ENCODE results near the gene MYO9B. TPM values are rescaled to one million over a fixed set of nuclear protein-coding genes. Genes with fewer than 3 reads are reported as not detected.

MYO9B gene
- total and polyA plus RNA-seq, 2 donors (not counting 1 experiment from before 2014, with no cell fraction given) = 32.5 to 52.5 TPM

DNA sequence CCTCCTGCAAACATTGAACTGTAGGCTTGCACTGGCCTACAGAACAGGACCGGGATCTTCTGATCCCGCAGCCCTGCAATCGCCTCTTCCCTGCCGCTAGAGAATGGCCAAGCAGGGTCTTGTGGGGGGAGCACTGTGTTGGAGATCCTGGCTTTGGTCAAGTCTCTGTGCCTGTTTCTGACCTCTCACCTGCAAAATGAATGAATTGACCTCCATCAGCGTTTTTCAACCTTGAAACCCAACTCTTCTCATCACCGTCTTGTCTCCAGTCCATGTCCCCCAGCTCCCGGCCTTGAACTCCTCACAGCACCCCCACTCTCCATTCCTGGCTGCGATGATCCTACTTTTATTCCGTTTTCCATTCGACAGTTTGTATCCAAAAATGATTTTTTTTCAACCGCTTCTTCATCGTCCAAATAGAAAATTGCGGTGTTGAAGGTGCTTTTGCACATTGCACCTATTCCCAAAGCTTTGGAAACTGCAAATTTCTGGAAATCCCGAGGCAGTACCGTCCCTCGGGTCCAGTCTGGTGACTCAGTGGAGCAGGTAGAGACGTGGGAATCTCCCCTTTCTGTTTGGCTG is 2.0 kb downstream of the MYO9B start:
- Histone ChIP-seq H3K79me2 (ENCODE audit: control insufficient read depth, insufficient read depth, low read length) (peaks cover 85% of the 10 kb centered on the region), H3K4me1 (ENCODE audit: control insufficient read depth, extremely low read depth, insufficient read depth, low read length) (peaks cover 31% of the 10 kb centered on the region), H4K20me1 (ENCODE audit: control insufficient read depth, extremely low read depth, insufficient read depth, low read length) (no peaks in the 10 kb centered on the region), H3K27ac (ENCODE audit: insufficient read depth, low read length) (peak overlapping the region; percentile 99), H3K9me3 (ENCODE audit: control insufficient read depth, insufficient read depth, low read depth, low read length) (no peaks in the 10 kb centered on the region), H3K4me3 (replicated peaks in 1 of 4; ENCODE audit: control extremely low read depth in 1 of 4, insufficient read depth in 1 of 4, low read depth in 3 of 4, low read length in 4 of 4) (peak overlapping the region; percentile 67 to 80 (median 79)), H3K4me2 (ENCODE audit: extremely low read depth, insufficient read depth, low read length) (peak overlapping the region; percentile 71), H3K27me3 (ENCODE audit: control insufficient read depth, insufficient read depth, low read length) (no peaks in the 10 kb centered on the region), H3K9ac (ENCODE audit: insufficient read depth, low read length) (peak overlapping the region; percentile 21), H3K36me3 (ENCODE audit: control insufficient read depth, insufficient read depth, low read length) (no peaks in the 10 kb centered on the region), H2AFZ (ENCODE audit: low read length) (no peak overlapping the region)
- no peak for DNase-seq (ENCODE audit: low read depth in 2 of 2)
- TF ChIP-seq EZH2 (IDR thresholded peaks at IDR 0.05; ENCODE audit: low read length, missing control alignments) = no peak
- TF ChIP-seq, protein P1, sequence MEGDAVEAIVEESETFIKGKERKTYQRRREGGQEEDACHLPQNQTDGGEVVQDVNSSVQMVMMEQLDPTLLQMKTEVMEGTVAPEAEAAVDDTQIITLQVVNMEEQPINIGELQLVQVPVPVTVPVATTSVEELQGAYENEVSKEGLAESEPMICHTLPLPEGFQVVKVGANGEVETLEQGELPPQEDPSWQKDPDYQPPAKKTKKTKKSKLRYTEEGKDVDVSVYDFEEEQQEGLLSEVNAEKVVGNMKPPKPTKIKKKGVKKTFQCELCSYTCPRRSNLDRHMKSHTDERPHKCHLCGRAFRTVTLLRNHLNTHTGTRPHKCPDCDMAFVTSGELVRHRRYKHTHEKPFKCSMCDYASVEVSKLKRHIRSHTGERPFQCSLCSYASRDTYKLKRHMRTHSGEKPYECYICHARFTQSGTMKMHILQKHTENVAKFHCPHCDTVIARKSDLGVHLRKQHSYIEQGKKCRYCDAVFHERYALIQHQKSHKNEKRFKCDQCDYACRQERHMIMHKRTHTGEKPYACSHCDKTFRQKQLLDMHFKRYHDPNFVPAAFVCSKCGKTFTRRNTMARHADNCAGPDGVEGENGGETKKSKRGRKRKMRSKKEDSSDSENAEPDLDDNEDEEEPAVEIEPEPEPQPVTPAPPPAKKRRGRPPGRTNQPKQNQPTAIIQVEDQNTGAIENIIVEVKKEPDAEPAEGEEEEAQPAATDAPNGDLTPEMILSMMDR (conservative IDR thresholded peaks at IDR 0.05 in 1 of 2, IDR thresholded peaks at IDR 0.05 in 1 of 2; ENCODE audit: low read depth in 1 of 2, low read length in 2 of 2) = no peak

DNA sequence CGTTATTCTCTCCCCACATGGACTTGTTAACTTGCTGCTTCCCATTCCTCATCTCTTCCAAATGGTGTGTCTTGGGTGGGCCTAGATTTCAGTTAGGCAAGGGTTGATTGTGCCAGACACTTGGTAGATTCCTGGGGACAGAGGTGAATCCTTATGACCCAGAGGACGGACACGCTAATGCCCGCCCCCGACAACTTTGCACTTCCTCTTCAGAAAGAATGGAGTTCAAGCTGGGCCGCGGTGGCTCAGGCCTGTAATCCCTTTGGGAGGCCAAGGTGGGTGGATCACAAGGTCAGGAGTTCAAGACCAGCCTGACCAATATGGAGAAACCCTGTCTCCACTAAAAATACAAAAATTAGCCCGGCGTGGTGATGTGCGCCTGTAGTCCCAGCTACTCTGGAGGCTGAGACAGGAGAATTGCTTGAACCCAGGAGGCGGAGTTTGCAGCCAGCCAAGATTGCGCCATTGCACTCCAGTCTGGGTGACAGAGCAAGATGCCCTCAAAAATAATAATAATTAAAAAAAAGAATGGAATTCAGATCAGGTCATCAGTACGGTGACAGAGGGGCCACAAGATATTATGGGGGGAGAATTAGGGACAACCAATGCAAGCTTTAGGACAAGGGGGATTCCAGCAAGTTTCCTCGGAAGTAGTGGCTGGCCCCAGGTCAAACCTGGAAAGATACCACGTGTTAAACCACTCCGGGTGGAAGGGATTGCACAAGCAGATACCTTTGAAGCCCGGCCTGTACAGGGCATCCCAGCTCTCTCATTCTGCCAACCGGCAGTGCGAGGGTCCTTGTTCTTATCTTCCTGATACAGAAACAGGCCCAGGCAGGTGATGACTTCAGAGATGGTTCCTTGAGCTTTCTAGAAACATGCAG is 2.7 kb downstream of the MYO9B start:
- no peaks in the 10 kb centered on the region for H4K20me1 ChIP-seq (ENCODE audit: control insufficient read depth, extremely low read depth, insufficient read depth, low read length)
- H3K27me3 ChIP-seq (ENCODE audit: control insufficient read depth, insufficient read depth, low read length) = no peaks in the 10 kb centered on the region
- H3K4me2 ChIP-seq (ENCODE audit: extremely low read depth, insufficient read depth, low read length) = peak overlapping the region; percentile 89
- peak overlapping the region; percentile 99 for H3K27ac ChIP-seq (ENCODE audit: insufficient read depth, low read length)
- TF ChIP-seq, protein P1 (conservative IDR thresholded peaks at IDR 0.05 in 1 of 2, IDR thresholded peaks at IDR 0.05 in 1 of 2; ENCODE audit: low read depth in 1 of 2, low read length in 2 of 2) = no peak
- no peak for TF ChIP-seq EZH2 (IDR thresholded peaks at IDR 0.05; ENCODE audit: low read length, missing control alignments)
- no peaks in the 10 kb centered on the region for H3K36me3 ChIP-seq (ENCODE audit: control insufficient read depth, insufficient read depth, low read length)
- H3K9ac ChIP-seq (ENCODE audit: insufficient read depth, low read length) = no peak overlapping the region
- peaks cover 32% of the 10 kb centered on the region for H3K4me1 ChIP-seq (ENCODE audit: control insufficient read depth, extremely low read depth, insufficient read depth, low read length)
- no peaks in the 10 kb centered on the region for H3K9me3 ChIP-seq (ENCODE audit: control insufficient read depth, insufficient read depth, low read depth, low read length)
- H3K4me3 ChIP-seq (replicated peaks in 1 of 4; ENCODE audit: control extremely low read depth in 1 of 4, insufficient read depth in 1 of 4, low read depth in 3 of 4, low read length in 4 of 4) = peak overlapping the region in 3 of 4 experiments; percentile 57 to 83 (median 78)
- H2AFZ ChIP-seq (ENCODE audit: low read length) = no peak overlapping the region
- DNase-seq (ENCODE audit: low read depth in 2 of 2) = no peak
- H3K79me2 ChIP-seq (ENCODE audit: control insufficient read depth, insufficient read depth, low read length) = peaks cover 88% of the 10 kb centered on the region

DNA sequence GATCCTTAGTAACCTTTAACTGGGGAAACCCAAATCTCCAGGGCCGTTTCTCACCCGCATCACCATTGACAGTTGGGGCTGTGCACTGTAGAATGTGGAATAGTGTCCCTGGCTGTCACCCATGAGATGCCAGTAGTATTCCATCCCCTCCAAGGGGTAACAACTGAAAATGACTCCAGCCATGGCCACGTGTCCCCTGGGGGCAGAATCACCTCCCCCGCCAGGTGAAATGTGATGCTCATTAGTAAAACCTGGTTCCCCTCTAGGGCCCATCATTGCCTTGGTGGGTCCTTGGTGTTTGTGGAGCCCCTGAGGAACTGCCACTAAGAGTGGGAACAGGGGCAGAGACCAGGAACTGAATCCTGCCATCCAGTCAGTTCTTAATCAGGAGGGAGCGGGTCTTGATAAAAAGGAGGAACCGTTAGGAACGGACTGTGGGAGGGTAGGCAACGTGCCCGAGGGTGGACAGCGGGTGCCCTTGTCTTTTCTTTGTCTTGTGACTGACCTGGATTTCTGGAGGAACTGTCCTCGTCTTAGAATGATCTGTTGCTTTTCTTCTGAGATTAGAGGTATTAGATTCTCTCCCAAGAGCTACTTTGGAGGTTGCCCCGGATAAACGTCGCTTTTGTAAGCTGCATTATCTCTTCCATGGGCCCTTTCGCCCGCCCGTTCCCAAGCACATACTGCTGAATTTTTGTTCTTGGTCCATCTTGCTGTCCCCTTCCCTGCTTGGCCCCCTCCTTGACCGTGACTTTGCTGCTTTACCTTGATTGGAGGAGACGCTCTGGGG is 3.5 kb downstream of the MYO9B start:
- Histone ChIP-seq H3K27me3 (ENCODE audit: control insufficient read depth, insufficient read depth, low read length) (no peaks in the 10 kb centered on the region), H3K4me3 (replicated peaks in 1 of 4; ENCODE audit: control extremely low read depth in 1 of 4, insufficient read depth in 1 of 4, low read depth in 3 of 4, low read length in 4 of 4) (peak overlapping the region; percentile 57 to 83 (median 66)), H2AFZ (ENCODE audit: low read length) (no peak overlapping the region), H3K27ac (ENCODE audit: insufficient read depth, low read length) (peak overlapping the region; percentile 99), H3K9ac (ENCODE audit: insufficient read depth, low read length) (peak overlapping the region; percentile 96), H3K4me2 (ENCODE audit: extremely low read depth, insufficient read depth, low read length) (peak overlapping the region; percentile 89), H3K9me3 (ENCODE audit: control insufficient read depth, insufficient read depth, low read depth, low read length) (no peaks in the 10 kb centered on the region), H3K4me1 (ENCODE audit: control insufficient read depth, extremely low read depth, insufficient read depth, low read length) (peaks cover 30% of the 10 kb centered on the region), H3K79me2 (ENCODE audit: control insufficient read depth, insufficient read depth, low read length) (peaks cover 89% of the 10 kb centered on the region), H3K36me3 (ENCODE audit: control insufficient read depth, insufficient read depth, low read length) (no peaks in the 10 kb centered on the region), H4K20me1 (ENCODE audit: control insufficient read depth, extremely low read depth, insufficient read depth, low read length) (no peaks in the 10 kb centered on the region)
- no peak for TF ChIP-seq EZH2 (IDR thresholded peaks at IDR 0.05; ENCODE audit: low read length, missing control alignments)
- TF ChIP-seq, protein P1 (conservative IDR thresholded peaks at IDR 0.05 in 1 of 2, IDR thresholded peaks at IDR 0.05 in 1 of 2; ENCODE audit: low read depth in 1 of 2, low read length in 2 of 2) = no peak
- DNase-seq (ENCODE audit: low read depth in 2 of 2) = no peak
